GF-D8 (cell line): ENCODE data around the gene MFN1.

ENCODE experiments used
- DNase-seq: peaks from one replicate; lab custom pipeline; 2025; lab: John Stamatoyannopoulos, UW

Gene MFN1

GRCh38 chr3:179430277-179430870, 82.9 kb downstream of the MFN1 start:
- no peak for DNase-seq

- DNase-seq: peak; percentile 53
Observed at GRCh38 chr3:179432021-179432420, 84.5 kb downstream of the MFN1 start.

- DNase-seq: no peak
Observed at GRCh38 chr3:179432451-179432850, 84.9 kb downstream of the MFN1 start.

- peak; percentile 63 for DNase-seq
Observed at GRCh38 chr3:179436517-179436916, 89.0 kb downstream of the MFN1 start.

GRCh38 chr3:179438841-179439240, 91.3 kb downstream of the MFN1 start:
- DNase-seq: no peak
